GM23338 (cell line): Measurements from ENCODE around the gene TANGO2. TPM values are rescaled to one million over a fixed set of nuclear protein-coding genes. Genes with fewer than 3 reads are reported as not detected.

Experiments
- ATAC-seq: fragments of 200-7000 bp; cut with Tn5 transposase; 3 replicates; pipeline ENCODE4 v1.9.1; 2020
- DNase-seq: peaks from one replicate; pipeline ENCODE4 v3.0.0-alpha.2; 2015; ENCODE audit warnings: low spot score
- H2AFZ ChIP-seq: fragments of 200-600 bp; sonication (generic); 2 replicates; pipeline ENCODE4 v1.8.0; 2016; ENCODE audit warnings: antibody characterized with exemption, mild to moderate bottlenecking, moderate library complexity
- H3F3A ChIP-seq: fragments of 200-600 bp; sonication (generic); replicated peaks from 2 replicates; pipeline ENCODE4 v1.8.0; 2017; ENCODE audit warnings: antibody characterized with exemption, mixed run types, low read depth
- H3K27ac ChIP-seq: fragments of 200-600 bp; sonication (generic); 2 replicates; pipeline ENCODE4 v1.6.1; 2016; ENCODE audit warnings: low read depth
- H3K27me3 ChIP-seq: fragments of 200-600 bp; sonication (generic); 2 replicates; pipeline ENCODE4 v1.8.0; 2016; ENCODE audit warnings: mild to moderate bottlenecking, mixed run types, moderate library complexity; ENCODE audit not compliant: insufficient read depth
- H3K36me3 ChIP-seq: fragments of 200-600 bp; sonication (generic); 2 replicates; pipeline ENCODE4 v1.8.0; 2016; ENCODE audit warnings: mild to moderate bottlenecking; ENCODE audit not compliant: insufficient read depth
- H3K4me1 ChIP-seq: fragments of 200-600 bp; sonication (generic); 2 replicates; pipeline ENCODE4 v1.8.0; 2016; ENCODE audit warnings: mild to moderate bottlenecking, moderate library complexity; ENCODE audit not compliant: insufficient read depth
- H3K4me2 ChIP-seq: fragments of 200-600 bp; sonication (generic); 2 replicates; pipeline ENCODE4 v1.7.1; 2017; ENCODE audit warnings: mixed run types
- H3K4me3 ChIP-seq: fragments of 200-600 bp; sonication (generic); 2 replicates; pipeline ENCODE4 v1.6.1; 2016; ENCODE audit warnings: mixed run types
- H3K79me2 ChIP-seq: fragments of 200-600 bp; sonication (generic); replicated peaks from 2 replicates; pipeline ENCODE4 v1.8.0; 2017; ENCODE audit warnings: mild to moderate bottlenecking; ENCODE audit not compliant: insufficient read depth
- H3K9me2 ChIP-seq: fragments of 200-600 bp; sonication (generic); 2 replicates; pipeline ENCODE4 v1.8.0; 2017; ENCODE audit not compliant: insufficient read depth
- H4K20me1 ChIP-seq: fragments of 200-600 bp; sonication (generic); replicated peaks from 2 replicates; pipeline ENCODE4 v1.8.0; 2017; ENCODE audit warnings: mild to moderate bottlenecking; ENCODE audit not compliant: insufficient read depth
- H3K27ac Mint-ChIP-seq: 2 replicates; pipeline ENCODE4 v1.8.0; 2020; ENCODE audit warnings: inconsistent platforms, mild to moderate bottlenecking, moderate library complexity, mixed read lengths
- H3K27me3 Mint-ChIP-seq: 3 replicates; pipeline ENCODE4 v1.8.0; 2022; ENCODE audit warnings: low read depth, mild to moderate bottlenecking, moderate library complexity, mixed read lengths, inconsistent platforms; ENCODE audit not compliant: insufficient read depth, poor library complexity
- H3K36me3 Mint-ChIP-seq: 3 replicates; pipeline ENCODE4 v1.8.0; 2021; ENCODE audit warnings: low read depth, mild to moderate bottlenecking, inconsistent platforms, moderate library complexity, mixed read lengths
- H3K4me1 Mint-ChIP-seq: 3 replicates; pipeline ENCODE4 v1.8.0; 2020; ENCODE audit warnings: mild to moderate bottlenecking, inconsistent platforms, mixed read lengths
- H3K4me3 Mint-ChIP-seq: 3 replicates; pipeline ENCODE4 v1.8.0; 2021; ENCODE audit warnings: moderate library complexity, mild to moderate bottlenecking, inconsistent platforms, mixed read lengths
- H3K9me3 Mint-ChIP-seq: 3 replicates; pipeline ENCODE4 v1.8.0; 2020; ENCODE audit warnings: moderate library complexity, mild to moderate bottlenecking, inconsistent platforms, mixed read lengths
- CREB1 ChIP-seq: fragments of 250-450 bp; sonication (Bioruptor Pico); IDR thresholded peaks from 2 replicates; pipeline ENCODE4 v1.5.0; 2020; ENCODE audit warnings: low read depth, mild to moderate bottlenecking, moderate library complexity
- CTCF ChIP-seq, 2 experiments: fragments of 200-600 bp in 1 of 2; sonication (generic) in 1 of 2; conservative IDR thresholded peaks; 2 replicates each; pipeline versions ENCODE4 v1.5.1 to v1.6.1; 2016 to 2017; ENCODE audit warnings: antibody characterized with exemption in 2 of 2, low read depth in 2 of 2, mild to moderate bottlenecking in 2 of 2, moderate library complexity in 1 of 2
- ETS1 ChIP-seq: IDR thresholded peaks from 2 replicates; pipeline ENCODE4 v1.6.1; 2016; ENCODE audit warnings: antibody characterized with exemption
- EZH2 ChIP-seq: fragments of 200-600 bp; sonication (generic); IDR thresholded peaks from one replicate; pipeline ENCODE4 v1.8.0; 2017; ENCODE audit warnings: antibody characterized with exemption, mild to moderate bottlenecking, low read depth; ENCODE audit not compliant: unreplicated experiment
- EZH2phosphoT487 ChIP-seq: fragments of 200-600 bp; sonication (generic); IDR thresholded peaks from one replicate; pipeline ENCODE4 v1.8.1; 2018; ENCODE audit warnings: antibody characterized with exemption; ENCODE audit not compliant: unreplicated experiment
- JUNB ChIP-seq: IDR thresholded peaks from one replicate; pipeline ENCODE4 v1.6.1; 2016; ENCODE audit warnings: antibody characterized with exemption; ENCODE audit not compliant: unreplicated experiment
- NANOG ChIP-seq: IDR thresholded peaks from 2 replicates; pipeline ENCODE4 v1.6.1; 2016; ENCODE audit warnings: antibody characterized with exemption, borderline replicate concordance
- POLR2AphosphoS5 ChIP-seq: IDR thresholded peaks from 2 replicates; pipeline ENCODE4 v1.6.1; 2016; ENCODE audit warnings: antibody characterized with exemption, low read depth
- STAT1 ChIP-seq: IDR thresholded peaks from one replicate; pipeline ENCODE4 v1.6.1; 2016; ENCODE audit warnings: antibody characterized with exemption; ENCODE audit not compliant: unreplicated experiment
- ZNF114 ChIP-seq: fragments of 250-450 bp; sonication (Bioruptor Pico); IDR thresholded peaks from 2 replicates; pipeline ENCODE4 v1.5.0; 2020; ENCODE audit warnings: mild to moderate bottlenecking, moderate library complexity
- ZNF331 ChIP-seq: fragments of 250-450 bp; sonication (Bioruptor Pico); IDR thresholded peaks from 2 replicates; pipeline ENCODE4 v1.5.0; 2020; ENCODE audit warnings: low read depth, mild to moderate bottlenecking, moderate library complexity
- ZNF462 ChIP-seq: fragments of 250-450 bp; sonication (Bioruptor Pico); IDR thresholded peaks from 2 replicates; pipeline ENCODE4 v1.5.0; 2020; ENCODE audit warnings: mild to moderate bottlenecking, moderate library complexity
- polyA plus RNA-seq: library from polyadenylated mRNA; unstranded; fragments of >200 nt; fragmentation: Nextera tagmentation; extraction: Ambion mirVana; gene quantifications from 2 replicates; pipeline ENCODE4 v1.2.1, GENCODE V29; 2016
- total RNA-seq: library from RNA; depleted of rRNA; stranded (reverse); fragments of >200 nt; shearing (Covaris generic); gene quantifications from 2 replicates; pipeline ENCODE4 v1.2.3, GENCODE V29; 2014

The TANGO2 gene
- total and polyA plus RNA-seq, 2 experiments from 2014 or later, result 6.9 to 15.0 TPM

GRCh38 chr22:19978748-19979147 is 42.2 kb upstream of the TANGO2 start (continued):
- no peak for TF ChIP-seq ETS1
- TF ChIP-seq ZNF114 (CRISPR knock-in tag), result no peak
- no peak for TF ChIP-seq CTCF (conservative IDR thresholded peaks at IDR 0.05; ENCODE audit: low read depth in 2 of 2)
- TF ChIP-seq JUNB, result no peak
- no peak for TF ChIP-seq CREB1
- TF ChIP-seq NANOG, result no peak
- TF ChIP-seq STAT1, result no peak
- no peak for TF ChIP-seq EZH2phosphoT487

GRCh38 chr22:19979712-19980493 is 41.0 kb upstream of the TANGO2 start:
- Histone ChIP-seq H3K4me2 (no peak overlapping the region), H3K4me3 (no peak overlapping the region), H3K9me2 (no peaks in the 10 kb centered on the region), H3K27me3 (no peaks in the 10 kb centered on the region), H2AFZ (no peak overlapping the region), H3K4me1 (peaks cover 7% of the 10 kb centered on the region), H3K36me3 (0 out of 2 replicates have a peak, but pooled peaks cover 4% of the 10 kb centered on the region), H4K20me1 (no peaks in the 10 kb centered on the region; the same call in 1 of the 2 replicates), H3F3A (0 out of 2 replicates have a peak, but pooled peaks cover 1% of the 10 kb centered on the region), H3K79me2 (no peaks in the 10 kb centered on the region), H3K27ac (no peak overlapping the region)
- no peaks in the 10 kb centered on the region for H3K9me3 Mint-ChIP-seq
- H3K27ac Mint-ChIP-seq, result no peak overlapping the region
- no peak for DNase-seq
- peaks cover 9% of the 10 kb centered on the region for H3K36me3 Mint-ChIP-seq
- H3K4me1 Mint-ChIP-seq, result peaks cover 13% of the 10 kb centered on the region
- H3K27me3 Mint-ChIP-seq, result peaks cover 2% of the 10 kb centered on the region
- ATAC-seq, result no peak
- H3K4me3 Mint-ChIP-seq, result no peak overlapping the region
- TF ChIP-seq EZH2 (no peak), CREB1 (no peak), ZNF462 (CRISPR knock-in tag) (no peak), STAT1 (no peak), EZH2phosphoT487 (no peak), POLR2AphosphoS5 (no peak), ZNF331 (CRISPR knock-in tag) (no peak), JUNB (no peak), ZNF114 (CRISPR knock-in tag) (no peak)
